Ovary (tissue), 3 donors: ENCODE data around the gene PCDH15.

ENCODE experiments used
- CTCF ChIP-seq, 3 donors: fragments of 450-650 bp in 2 of 3; fragments of 200-600 bp in 1 of 3; IDR thresholded peaks; one replicate each; pipeline versions ENCODE4 v1.5.1 to v1.8.0; 2016 to 2022; ENCODE audit warnings: antibody characterized with exemption in 3 of 3, mild to moderate bottlenecking in 1 of 3
- POLR2A ChIP-seq: fragments of 450-650 bp; IDR thresholded peaks from one replicate; pipeline ENCODE4 v1.6.1; 2017; ENCODE audit warnings: antibody characterized with exemption, mild to moderate bottlenecking, moderate library complexity
- donor health status: DM: no; HTN: no; CAD: no.

GRCh38 chr10:54622017-54622416, 179.0 kb downstream of the PCDH15 start:
- TF ChIP-seq CTCF (IDR thresholded peaks at IDR 0.05) (no peak), POLR2A (no peak)
